HK-2 (cell line): ENCODE data around the gene DYSF.

ENCODE experiments used
- DNase-seq: peaks from one replicate; pipeline ENCODE4 v3.0.0-alpha.2; 2018; ENCODE audit not compliant: unreplicated experiment

Gene DYSF

DNA sequence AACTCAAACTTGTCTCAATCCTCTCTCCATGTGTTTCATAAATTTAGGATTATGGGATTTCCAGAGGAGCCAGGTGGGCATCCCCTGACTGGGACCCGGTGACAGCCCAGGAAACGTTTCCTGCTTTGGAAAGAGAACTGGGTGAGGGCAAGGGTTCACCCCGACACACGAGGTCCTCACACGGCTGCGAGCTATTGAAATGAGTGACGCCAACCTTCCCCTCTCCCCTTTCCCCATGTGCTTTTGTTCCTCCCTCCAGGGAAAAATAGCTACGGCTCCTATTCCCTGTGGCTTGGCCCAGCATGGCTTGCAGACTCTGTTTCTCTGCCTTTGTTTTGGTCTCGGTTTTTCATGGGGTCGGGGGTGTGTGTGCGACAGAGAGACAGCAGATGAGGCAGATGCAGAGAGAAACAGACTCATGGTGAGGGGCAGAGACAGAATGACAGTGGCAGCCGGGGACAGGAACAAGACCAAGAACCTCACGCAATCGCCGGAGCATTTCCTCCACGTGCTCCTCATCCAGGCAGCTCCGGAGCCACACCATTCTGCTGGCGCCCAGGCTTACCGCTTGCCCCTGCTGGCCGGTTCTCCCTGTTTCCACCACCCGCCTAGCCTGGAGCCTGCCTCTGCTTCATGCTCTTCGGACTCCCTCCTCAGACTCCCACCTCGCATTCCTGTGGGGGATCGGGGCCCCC lies 238.5 kb downstream of the DYSF start:
- no peak for DNase-seq

DNA sequence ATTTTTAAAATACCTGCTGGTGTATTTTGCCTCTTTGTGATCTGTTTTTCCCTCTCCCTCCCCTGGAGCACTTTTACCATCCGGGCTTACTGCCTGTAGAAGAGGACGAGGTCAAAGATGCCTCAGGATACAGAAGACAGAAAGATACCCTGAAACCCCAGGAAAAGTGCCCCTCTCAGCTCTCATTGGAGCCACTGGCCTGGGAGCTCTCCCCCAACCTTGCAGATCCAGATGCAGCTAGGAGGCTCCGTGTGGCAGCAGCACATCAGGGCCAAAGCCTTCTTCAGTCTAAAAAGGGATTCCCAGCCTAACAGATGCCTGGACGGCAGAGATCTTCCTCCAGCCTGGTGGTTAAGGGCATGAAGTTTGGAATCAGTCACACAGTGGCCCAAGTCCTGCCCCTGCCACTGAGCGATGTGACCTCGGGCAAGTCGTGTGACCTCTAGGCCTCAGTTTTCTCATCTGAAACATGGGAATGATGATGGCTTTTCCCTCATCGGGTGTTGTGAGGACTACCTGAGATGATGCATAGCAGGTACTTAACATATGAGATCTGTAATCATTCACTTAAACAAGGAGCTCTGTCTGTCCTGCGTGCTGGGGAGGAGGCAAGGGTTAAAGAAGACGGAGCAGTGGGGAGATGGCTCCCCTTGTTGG lies 239.4 kb downstream of the DYSF start:
- no peak for DNase-seq

DNA sequence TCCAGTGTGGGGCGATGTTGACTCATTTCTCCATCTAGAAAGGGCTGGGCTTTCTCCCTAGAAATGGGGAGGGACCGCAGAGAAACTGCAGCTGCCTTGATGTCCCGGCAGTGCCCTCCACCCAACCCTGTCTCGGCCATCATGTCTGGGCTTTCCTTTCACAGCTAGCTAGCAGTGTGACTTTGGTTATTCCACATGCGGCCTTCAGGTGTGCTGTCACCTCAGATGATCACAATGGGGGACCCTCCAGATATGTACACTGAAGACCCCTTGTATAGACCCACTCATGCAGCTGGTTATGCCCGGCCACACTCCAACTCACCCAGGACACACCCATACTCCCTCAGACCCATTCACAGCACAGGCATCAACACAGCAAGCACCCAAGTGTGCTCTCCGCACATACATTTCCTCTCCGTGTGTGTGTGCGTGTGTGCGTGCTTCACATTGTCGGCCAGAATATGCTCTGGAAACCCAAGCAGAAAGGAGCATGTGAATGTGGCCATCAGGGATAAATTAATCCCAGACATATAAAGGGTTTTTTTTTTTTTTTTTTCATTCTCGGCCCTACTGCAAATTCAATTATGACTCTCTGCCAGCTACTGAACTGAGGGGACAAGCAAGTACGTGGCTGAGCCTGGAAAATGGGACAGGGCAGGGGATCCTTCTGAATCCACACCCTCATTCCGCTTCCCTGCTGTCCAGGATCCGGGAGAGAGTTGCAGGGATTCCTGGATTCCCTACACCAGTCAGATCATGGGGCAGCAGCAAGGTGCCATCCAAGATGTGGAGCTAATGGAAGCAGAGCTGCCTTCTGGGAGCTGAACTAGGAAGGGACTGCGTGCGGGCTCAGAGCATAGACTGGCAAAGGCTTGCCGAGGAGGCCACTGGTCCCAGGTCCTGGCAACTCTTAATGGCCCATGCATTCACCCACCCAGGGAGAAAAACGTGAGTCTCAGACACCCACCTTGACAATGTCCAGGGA lies 240.2 kb downstream of the DYSF start:
- no peak for DNase-seq

GRCh38 chr2:71694501-71695234 lies 241.3 kb downstream of the DYSF start:
- DNase-seq, result no peak

- no peak for DNase-seq
Observed at GRCh38 chr2:71695235-71696120, 242.1 kb downstream of the DYSF start.

DNA sequence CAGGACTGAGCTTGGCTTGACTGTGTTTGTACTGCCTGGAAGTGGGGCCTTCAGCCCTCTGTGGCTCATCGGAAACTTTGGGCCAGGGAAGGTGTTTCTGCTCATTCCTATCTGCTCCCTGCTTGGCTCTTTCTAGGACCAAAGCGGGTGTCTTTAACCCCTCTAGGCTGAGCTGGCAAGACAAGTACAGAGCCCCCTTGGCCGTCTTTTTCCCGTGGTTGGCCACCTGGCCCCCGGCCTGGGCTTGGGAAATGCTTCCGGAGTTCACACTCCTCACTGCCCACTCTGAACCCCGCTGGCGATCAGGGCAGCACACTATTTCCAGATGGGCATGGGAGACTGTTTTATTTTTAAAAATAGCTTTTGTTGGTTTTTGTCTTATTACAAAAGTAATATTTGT lies 243.0 kb downstream of the DYSF start:
- no peak for DNase-seq

GRCh38 chr2:71697106-71698004 lies 244.0 kb downstream of the DYSF start:
- no peak for DNase-seq

- DNase-seq, result no peak
Observed at GRCh38 chr2:71699428-71699827, 246.1 kb downstream of the DYSF start.

DNA sequence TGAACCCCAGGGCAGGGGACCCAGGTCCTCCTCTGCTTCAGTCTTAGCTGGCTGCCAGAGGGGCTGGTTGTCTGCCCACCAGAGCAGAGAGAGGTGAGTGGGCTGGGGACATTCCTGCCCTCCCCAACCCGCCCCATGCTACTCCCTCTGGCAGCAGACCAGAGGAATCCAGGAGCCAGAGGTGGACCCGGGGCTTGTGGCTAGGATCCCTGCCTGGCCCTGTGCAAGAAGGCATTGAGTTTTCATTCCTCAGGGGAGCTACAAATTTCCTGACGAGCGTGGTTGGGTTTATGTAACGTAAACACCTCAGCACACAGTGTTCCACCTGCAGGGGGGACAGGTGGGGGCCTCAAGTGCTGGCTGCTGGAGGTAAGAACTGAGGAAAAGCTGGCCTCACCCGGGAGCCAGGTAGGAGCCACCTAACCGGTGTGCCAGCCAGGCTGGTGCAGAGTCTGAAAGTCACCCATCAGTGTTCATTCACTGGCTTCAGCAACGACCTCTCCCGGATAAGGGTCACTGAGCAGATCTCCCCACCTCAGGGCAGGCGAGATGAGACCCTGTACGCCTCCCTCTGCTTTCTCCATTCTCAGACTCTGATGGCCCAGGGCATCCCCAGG lies 246.8 kb downstream of the DYSF start:
- DNase-seq, result no peak

- no peak for DNase-seq
Observed at GRCh38 chr2:71700658-71701397, 247.5 kb downstream of the DYSF start.

GRCh38 chr2:71702071-71702970 lies 249.0 kb downstream of the DYSF start:
- DNase-seq, result no peak

GRCh38 chr2:71702971-71703898 lies 249.9 kb downstream of the DYSF start:
- DNase-seq, result no peak

DNA sequence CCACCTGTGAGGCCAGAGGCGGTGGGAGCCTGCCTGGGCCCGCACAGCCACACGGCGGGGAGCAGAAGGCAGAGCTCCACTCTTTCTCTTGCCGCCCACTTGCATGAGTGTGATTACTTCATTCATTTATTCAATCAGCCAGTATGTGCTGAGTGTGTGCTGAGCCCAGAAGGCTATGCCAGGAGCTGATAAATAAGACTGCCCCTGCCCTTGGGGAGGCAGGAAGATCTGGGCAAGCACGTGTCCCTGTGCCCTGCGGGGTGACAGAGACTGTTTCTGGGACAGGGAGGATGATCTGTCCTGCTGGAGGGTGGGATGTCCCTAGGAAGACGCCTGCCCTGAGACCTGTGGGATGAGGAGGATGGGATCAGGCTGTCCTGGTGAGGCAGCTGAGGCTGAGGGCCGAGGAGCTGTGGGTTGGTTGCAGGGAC lies 250.8 kb downstream of the DYSF start:
- DNase-seq, result no peak

DNA sequence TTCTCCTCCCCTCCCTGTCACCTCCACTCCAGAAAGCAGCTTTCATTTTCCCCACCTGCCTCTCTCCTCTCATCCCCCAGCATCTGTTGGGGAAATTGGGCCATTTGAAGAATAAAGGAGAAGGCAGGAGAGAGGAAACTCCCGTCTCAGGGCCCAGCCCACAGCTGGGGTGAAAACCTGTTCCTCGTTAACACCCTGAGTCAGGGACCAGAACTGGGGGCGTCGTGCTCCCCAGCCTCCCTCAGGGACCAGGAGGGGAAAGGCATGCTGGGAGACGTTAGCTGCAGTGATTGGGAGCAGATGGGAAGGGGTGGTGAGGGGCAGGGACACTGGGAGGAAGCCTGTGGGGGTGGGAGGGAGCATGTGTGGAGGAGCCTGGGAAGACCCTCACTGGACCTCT lies 251.3 kb downstream of the DYSF start:
- no peak for DNase-seq

DNA sequence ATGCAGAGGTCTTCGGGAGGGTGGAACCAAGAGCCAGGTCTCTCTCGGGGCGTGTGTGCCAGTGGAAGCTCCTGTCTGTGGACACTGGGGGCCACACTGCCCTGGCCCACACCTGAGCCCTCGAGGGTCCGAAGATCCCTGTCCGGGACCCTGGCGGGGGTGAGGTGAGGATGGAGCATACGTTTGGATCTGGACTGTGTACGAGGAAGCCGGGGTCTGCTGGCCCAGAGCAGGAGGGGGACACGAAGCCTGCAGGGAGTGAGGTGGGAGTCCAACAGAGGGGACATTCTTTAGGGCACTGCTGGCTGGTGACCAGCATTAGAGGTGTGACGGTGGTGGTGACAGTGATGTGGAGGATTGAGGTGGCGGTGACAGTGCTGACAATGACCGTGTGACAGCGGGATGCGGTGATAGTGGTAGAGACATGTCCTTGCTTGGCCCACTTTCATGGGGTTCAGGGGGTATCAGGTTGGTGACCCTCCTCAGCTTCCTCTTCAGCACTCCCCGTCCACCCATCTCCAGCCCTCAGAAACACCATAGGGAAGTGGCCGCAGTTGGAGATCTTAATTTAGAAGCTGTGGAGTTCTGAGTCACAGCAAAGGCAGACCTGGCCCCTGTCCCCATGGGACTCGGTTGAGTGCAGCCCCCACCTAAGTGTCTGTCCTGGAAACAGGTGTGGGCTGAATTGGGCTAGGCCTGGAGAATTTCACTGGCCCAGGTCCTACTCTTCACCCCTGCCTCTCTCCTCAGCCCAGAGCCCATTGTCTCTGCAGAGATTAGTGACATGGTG lies 252.0 kb downstream of the DYSF start:
- DNase-seq, result no peak

DNA sequence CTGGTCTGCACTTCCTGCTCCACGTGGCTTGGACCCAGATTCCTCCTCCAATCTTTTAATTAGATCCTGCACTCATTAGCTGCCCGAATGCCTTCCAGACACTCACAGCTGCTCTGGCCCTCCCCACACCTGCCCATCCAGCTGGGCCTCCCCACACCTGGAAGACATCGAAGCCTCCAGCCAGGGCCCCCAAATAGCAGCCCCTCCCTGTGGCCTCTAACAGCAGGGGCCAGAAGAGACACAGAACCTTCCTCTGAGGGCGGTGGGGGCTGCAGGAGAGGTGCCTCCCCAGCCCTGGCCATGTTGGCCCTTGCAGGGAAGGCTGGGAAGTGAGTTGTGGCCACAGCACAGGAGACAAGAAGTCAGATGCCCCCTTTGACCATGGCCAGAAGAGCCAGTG lies 252.8 kb downstream of the DYSF start:
- DNase-seq, result no peak
